Panc1 (cell line): ENCODE results near the gene KNDC1. TPM values are rescaled to one million over a fixed set of nuclear protein-coding genes. Genes with fewer than 3 reads are reported as not detected.

ENCODE experiments used
- ATAC-seq: fragments of 200-7000 bp; cut with Tn5 transposase; 2 replicates; pipeline ENCODE4 v1.9.1; 2020; ENCODE audit warnings: mild to moderate bottlenecking, moderate library complexity
- BruUV-seq: library from RNA; stranded (reverse); fragments of 400-500 nt; replicated peaks from 2 replicates; lab custom pipeline; 2021; lab: Mats Ljungman, UMichigan
- CTCF ChIA-PET: fragments of 300-600 bp; sonication (Branson Sonifier 250); formaldehyde crosslinking; loops from one replicate; lab custom pipeline; 2022; ENCODE audit warnings: antibody characterized with exemption; lab: Charles Lee
- POLR2A ChIA-PET: fragments of 300-600 bp; sonication (Branson Sonifier 250); formaldehyde crosslinking; loops from one replicate; lab custom pipeline; 2022; ENCODE audit warnings: antibody characterized with exemption; lab: Charles Lee
- DNase-seq: peaks from one replicate; pipeline ENCODE4 v3.0.0-alpha.2; 2010; ENCODE audit warnings: low read depth, low spot score
- H3K27ac ChIP-seq: 2 replicates; pipeline ENCODE4 v1.5.1; 2011; ENCODE audit warnings: mild to moderate bottlenecking, low read length, inconsistent platforms
- H3K27me3 ChIP-seq: fragments of 200-500 bp; sonication (Bioruptor generic); 2 replicates; pipeline ENCODE4 v1.6.0; 2014; ENCODE audit warnings: low read length, inconsistent platforms; ENCODE audit not compliant: control insufficient read depth, insufficient read depth
- H3K36me3 ChIP-seq: fragments of 200-500 bp; sonication (Bioruptor generic); 2 replicates; pipeline ENCODE4 v1.5.1; 2014; ENCODE audit warnings: inconsistent platforms, mild to moderate bottlenecking, low read length, moderate library complexity; ENCODE audit not compliant: control insufficient read depth, insufficient read depth
- H3K4me1 ChIP-seq: 2 replicates; pipeline ENCODE4 v1.5.1; 2011; ENCODE audit warnings: inconsistent platforms, mild to moderate bottlenecking, low read length, moderate library complexity; ENCODE audit not compliant: control insufficient read depth, insufficient read depth
- H3K4me3 ChIP-seq, 2 experiments: 2 replicates each; pipeline ENCODE4 v1.5.1; 2011 to 2012; ENCODE audit warnings: low read depth in 2 of 2, low read length in 2 of 2, mild to moderate bottlenecking in 2 of 2, inconsistent platforms in 1 of 2, moderate library complexity in 1 of 2
- H3K9me3 ChIP-seq: fragments of 200-500 bp; sonication (Bioruptor generic); 2 replicates; pipeline ENCODE4 v1.5.1; 2014; ENCODE audit warnings: low read depth, mild to moderate bottlenecking, inconsistent platforms, low read length, moderate library complexity; ENCODE audit not compliant: control insufficient read depth, insufficient read depth
- CTCF ChIP-seq: fragments of 450-650 bp; IDR thresholded peaks from 2 replicates; pipeline ENCODE4 v1.5.1; 2017; ENCODE audit warnings: mild to moderate bottlenecking
- POLR2AphosphoS5 ChIP-seq: IDR thresholded peaks from 2 replicates; pipeline ENCODE4 v1.6.1; 2012; ENCODE audit warnings: mild to moderate bottlenecking, low read depth, low read length, moderate library complexity
- REST ChIP-seq, 2 experiments: IDR thresholded peaks; 2 replicates each; pipeline ENCODE4 v1.6.1; 2011 to 2012; ENCODE audit warnings: low read depth in 2 of 2, control low read depth in 1 of 2, low read length in 1 of 2, mild to moderate bottlenecking in 1 of 2, moderate library complexity in 1 of 2; ENCODE audit not compliant: insufficient read depth in 1 of 2
- SIN3A ChIP-seq: IDR thresholded peaks from 2 replicates; pipeline ENCODE4 v1.6.1; 2012; ENCODE audit warnings: low read depth, mild to moderate bottlenecking, low read length, moderate library complexity, borderline replicate concordance; ENCODE audit not compliant: insufficient read depth
- TCF7L2 ChIP-seq: IDR thresholded peaks from 2 replicates; pipeline ENCODE4 v1.6.1; 2011; ENCODE audit warnings: mild to moderate bottlenecking, low read depth, low read length, inconsistent platforms
- in situ Hi-C: cut with HindIII; loops from 2 replicates; pipeline ENCODE4 v1.10.0; 2016; ENCODE audit warnings: low sequenced_read_pairs, low pct_unique_long_range_greater_than_20kb
- intact Hi-C: fragments of 100-400 bp; cut with micrococcal nuclease; formaldehyde crosslinking; loops from one replicate; pipeline ENCODE4 v1.10.0; 2022; ENCODE audit not compliant: unreplicated experiment
- total RNA-seq: library from RNA; stranded (reverse); gene quantifications from one replicate; pipeline ENCODE4 v1.2.1, GENCODE V29; 2021; ENCODE audit not compliant: unreplicated experiment

The KNDC1 gene
- total RNA-seq, 1 experiment from 2014 or later, result 2.6 TPM

GRCh38 chr10:133140417-133141143 lies 19.4 kb upstream of the KNDC1 start:
- no peak for TF ChIP-seq REST (IDR thresholded peaks at IDR 0.05; ENCODE audit: insufficient read depth in 1 of 2, low read depth in 2 of 2, low read length in 1 of 2)
- no peak for TF ChIP-seq POLR2AphosphoS5
- no peak for TF ChIP-seq TCF7L2
- TF ChIP-seq CTCF, result no peak
- TF ChIP-seq SIN3A, result no peak
- Histone ChIP-seq H3K36me3 (no peaks in the 10 kb centered on the region), H3K9me3 (no peaks in the 10 kb centered on the region), H3K27me3 (no peaks in the 10 kb centered on the region), H3K4me3 (no peak overlapping the region), H3K27ac (no peak overlapping the region), H3K4me1 (no peaks in the 10 kb centered on the region; the same call in 1 of the 2 replicates)
- no TSS peak for BruUV-seq
- ChIA-PET CTCF (no interaction called here), POLR2A (interaction anchor here (0.6 kb wide), 1 partner anchor 603 kb away, joined by 3 read pairs; no protein-coding TSS in a partner anchor)
- no peak for DNase-seq
- ATAC-seq, result peak; percentile 24; the same call in 1 of the 2 replicates
- intact Hi-C loops (no loop called here), in situ Hi-C loops (no loop called here)

- CTCF ChIA-PET, result no interaction called here
- TF ChIP-seq TCF7L2, result no peak
- TF ChIP-seq REST (IDR thresholded peaks at IDR 0.05; ENCODE audit: insufficient read depth in 1 of 2, low read depth in 2 of 2, low read length in 1 of 2), result no peak
- TF ChIP-seq POLR2AphosphoS5, result no peak
- in situ Hi-C loops (no loop called here), intact Hi-C loops (no loop called here)
- Histone ChIP-seq H3K27ac (no peak overlapping the region), H3K36me3 (no peaks in the 10 kb centered on the region), H3K4me3 (no peak overlapping the region), H3K4me1 (no peaks in the 10 kb centered on the region; the same call in 1 of the 2 replicates), H3K27me3 (no peaks in the 10 kb centered on the region), H3K9me3 (no peaks in the 10 kb centered on the region)
- ATAC-seq (no peak), DNase-seq (no peak)
- BruUV-seq, result no TSS peak
- POLR2A ChIA-PET, result interaction anchor here (0.6 kb wide), 1 partner anchor 604 kb away, joined by 3 read pairs; no protein-coding TSS in a partner anchor
These were observed 18.7 kb upstream of the KNDC1 start for GRCh38 chr10:133141144-133141957.
